ENCODE data around the gene TMED10.

- TF ChIP-seq POLR2A (IDR thresholded peaks at IDR 0.05) = no peak
- TF ChIP-seq, protein P1, sequence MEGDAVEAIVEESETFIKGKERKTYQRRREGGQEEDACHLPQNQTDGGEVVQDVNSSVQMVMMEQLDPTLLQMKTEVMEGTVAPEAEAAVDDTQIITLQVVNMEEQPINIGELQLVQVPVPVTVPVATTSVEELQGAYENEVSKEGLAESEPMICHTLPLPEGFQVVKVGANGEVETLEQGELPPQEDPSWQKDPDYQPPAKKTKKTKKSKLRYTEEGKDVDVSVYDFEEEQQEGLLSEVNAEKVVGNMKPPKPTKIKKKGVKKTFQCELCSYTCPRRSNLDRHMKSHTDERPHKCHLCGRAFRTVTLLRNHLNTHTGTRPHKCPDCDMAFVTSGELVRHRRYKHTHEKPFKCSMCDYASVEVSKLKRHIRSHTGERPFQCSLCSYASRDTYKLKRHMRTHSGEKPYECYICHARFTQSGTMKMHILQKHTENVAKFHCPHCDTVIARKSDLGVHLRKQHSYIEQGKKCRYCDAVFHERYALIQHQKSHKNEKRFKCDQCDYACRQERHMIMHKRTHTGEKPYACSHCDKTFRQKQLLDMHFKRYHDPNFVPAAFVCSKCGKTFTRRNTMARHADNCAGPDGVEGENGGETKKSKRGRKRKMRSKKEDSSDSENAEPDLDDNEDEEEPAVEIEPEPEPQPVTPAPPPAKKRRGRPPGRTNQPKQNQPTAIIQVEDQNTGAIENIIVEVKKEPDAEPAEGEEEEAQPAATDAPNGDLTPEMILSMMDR (IDR thresholded peaks at IDR 0.05) = no peak
Observed at GRCh38 chr14:75206190-75206589, 29.8 kb upstream of the TMED10 start.
